ENCODE measurements around the gene TMEM181.
"Not testable (repeated sequence)": the region's sequence is repeated elsewhere in the genome, so short reads cannot be mapped to it uniquely, and the experiment has no call there.

TMEM181 gene

GRCh38 chr6:158536891-158537798 is 22.7 kb upstream of the TMEM181 start:
- DNase-seq (ENCODE audit: low read depth): peak; percentile 6

GRCh38 chr6:158538741-158539140 is 21.1 kb upstream of the TMEM181 start:
- no peak for DNase-seq (ENCODE audit: low read depth)

GRCh38 chr6:158539413-158539812 is 20.5 kb upstream of the TMEM181 start:
- no peak for DNase-seq (ENCODE audit: low read depth)

GRCh38 chr6:158539881-158540280 is 20.0 kb upstream of the TMEM181 start:
- DNase-seq (ENCODE audit: low read depth): no peak

- DNase-seq (ENCODE audit: low read depth): no peak
These were observed 16.2 kb upstream of the TMEM181 start for GRCh38 chr6:158543606-158544185.

- DNase-seq (ENCODE audit: low read depth): no peak
These were observed 15.5 kb upstream of the TMEM181 start for GRCh38 chr6:158544428-158544827.

- DNase-seq (ENCODE audit: low read depth): no peak
These were observed 14.6 kb upstream of the TMEM181 start for GRCh38 chr6:158545043-158545966.

GRCh38 chr6:158548418-158549161 is 11.3 kb upstream of the TMEM181 start:
- no peak for DNase-seq (ENCODE audit: low read depth)

- no peak for DNase-seq (ENCODE audit: low read depth)
These were observed 7.7 kb upstream of the TMEM181 start for GRCh38 chr6:158552055-158552795.

- no peak for DNase-seq (ENCODE audit: low read depth)
These were observed 7.1 kb upstream of the TMEM181 start for GRCh38 chr6:158552796-158553138.

- no peak for DNase-seq (ENCODE audit: low read depth)
These were observed 5.1 kb upstream of the TMEM181 start for GRCh38 chr6:158554611-158555361.

- DNase-seq (ENCODE audit: low read depth): no peak
These were observed 3.8 kb upstream of the TMEM181 start for GRCh38 chr6:158556113-158556512.

GRCh38 chr6:158557110-158557509 is 2.8 kb upstream of the TMEM181 start:
- not testable (repeated sequence) for DNase-seq (ENCODE audit: low read depth)

GRCh38 chr6:158557927-158558326 is 2.0 kb upstream of the TMEM181 start:
- no peak for DNase-seq (ENCODE audit: low read depth)

- DNase-seq (ENCODE audit: low read depth): no peak
These were observed 1.2 kb upstream of the TMEM181 start for GRCh38 chr6:158558415-158559306.

- no peak for DNase-seq (ENCODE audit: low read depth)
These were observed 475 bp upstream of the TMEM181 start for GRCh38 chr6:158559338-158559894.

- DNase-seq (ENCODE audit: low read depth): no peak
These were observed 987 bp downstream of the TMEM181 start for GRCh38 chr6:158560836-158561320.

GRCh38 chr6:158561321-158561884 is 1.5 kb downstream of the TMEM181 start:
- no peak for DNase-seq (ENCODE audit: low read depth)

Data from activated T-cell treated with anti-CD3 and anti-CD28 coated beads for 48 hours (primary cell).